HG02885 (cell line): ENCODE measurements around the gene ABCG4.
"Not testable (repeated sequence)": the region's sequence is repeated elsewhere in the genome, so short reads cannot be mapped to it uniquely, and the experiment has no call there.

Source experiments
- ATAC-seq: cut with Tn5 transposase; IDR thresholded peaks from one replicate; pipeline ENCODE4 v1.9.1; 2021; ENCODE audit warnings: mild to moderate bottlenecking; ENCODE audit not compliant: unreplicated experiment, poor library complexity

Gene ABCG4

GRCh38 chr11:119179983-119180382 lies 31.1 kb downstream of the ABCG4 start:
- ATAC-seq, result no peak

GRCh38 chr11:119180729-119181676 lies 32.2 kb downstream of the ABCG4 start:
- no peak for ATAC-seq

- ATAC-seq, result no peak
These were observed 33.0 kb downstream of the ABCG4 start for GRCh38 chr11:119181677-119182412.

- ATAC-seq, result not testable (repeated sequence)
These were observed 35.5 kb downstream of the ABCG4 start for GRCh38 chr11:119184399-119184798.

GRCh38 chr11:119185981-119186634 lies 37.3 kb downstream of the ABCG4 start:
- ATAC-seq, result no peak

GRCh38 chr11:119187123-119187892 lies 38.5 kb downstream of the ABCG4 start:
- no peak for ATAC-seq

GRCh38 chr11:119188067-119188466 lies 39.2 kb downstream of the ABCG4 start:
- ATAC-seq, result no peak

GRCh38 chr11:119188887-119189286 lies 40.0 kb downstream of the ABCG4 start:
- ATAC-seq, result no peak

- ATAC-seq, result no peak
These were observed 40.5 kb downstream of the ABCG4 start for GRCh38 chr11:119189393-119189792.

- ATAC-seq, result no peak
These were observed 41.7 kb downstream of the ABCG4 start for GRCh38 chr11:119190531-119190930.

- ATAC-seq, result not testable (repeated sequence)
These were observed 42.4 kb downstream of the ABCG4 start for GRCh38 chr11:119191265-119191664.

GRCh38 chr11:119192111-119192510 lies 43.3 kb downstream of the ABCG4 start:
- ATAC-seq, result no peak

GRCh38 chr11:119193001-119193400 lies 44.1 kb downstream of the ABCG4 start:
- ATAC-seq, result no peak

- ATAC-seq, result no peak
These were observed 44.8 kb downstream of the ABCG4 start for GRCh38 chr11:119193626-119194025.

- ATAC-seq, result no peak
These were observed 46.1 kb downstream of the ABCG4 start for GRCh38 chr11:119194811-119195440.

- no peak for ATAC-seq
These were observed 46.8 kb downstream of the ABCG4 start for GRCh38 chr11:119195680-119196079.

GRCh38 chr11:119196833-119197483 lies 48.1 kb downstream of the ABCG4 start:
- ATAC-seq, result no peak

- ATAC-seq, result no peak
These were observed 50.1 kb downstream of the ABCG4 start for GRCh38 chr11:119198925-119199324.

GRCh38 chr11:119201236-119201635 lies 52.4 kb downstream of the ABCG4 start:
- not testable (repeated sequence) for ATAC-seq
